ENCODE measurements around the gene ST6GALNAC4. TPM values are rescaled to one million over a fixed set of nuclear protein-coding genes. Genes with fewer than 3 reads are reported as not detected.

Gene ST6GALNAC4
- total RNA-seq, 1 experiment from 2014 or later, result 38.0 TPM

GRCh38 chr9:127868278-127868902 lies 48.5 kb downstream of the ST6GALNAC4 start:
- Histone ChIP-seq H3K27me3 (ENCODE audit: control insufficient read depth, insufficient read depth, low read length) (no peaks in the 10 kb centered on the region), H3K9me3 (ENCODE audit: control insufficient read depth, insufficient read depth, low read depth, low read length) (no peaks in the 10 kb centered on the region), H3K4me1 (ENCODE audit: control insufficient read depth, insufficient read depth, low read length) (peaks cover 4% of the 10 kb centered on the region; the same call in 1 of the 2 replicates), H3K27ac (ENCODE audit: low read length) (no peak overlapping the region), H3K4me3 (ENCODE audit: low read depth in 2 of 2, low read length in 2 of 2) (no peak overlapping the region), H3K36me3 (ENCODE audit: control insufficient read depth, insufficient read depth, low read length) (no peaks in the 10 kb centered on the region)
- in situ Hi-C loops (cut with HindIII; ENCODE audit: low pct_unique_long_range_greater_than_20kb, low sequenced_read_pairs) (no loop called here), intact Hi-C loops (cut with micrococcal nuclease; ENCODE audit: unreplicated experiment) (no loop called here)
- ChIA-PET CTCF (interaction anchor here (0.5 to 0.7 kb wide), 2 partner anchors 118 to 212 kb away, joined by 3 to 6 read pairs; no protein-coding TSS in a partner anchor), POLR2A (interaction anchor here (0.6 kb wide), 1 partner anchor 25 kb away, joined by 3 read pairs; no protein-coding TSS in a partner anchor)
- DNase-seq (ENCODE audit: low read depth, low spot score), result no peak
- no peak for ATAC-seq
- TF ChIP-seq TCF7L2 (IDR thresholded peaks at IDR 0.05; ENCODE audit: low read depth, low read length) (no peak), CTCF (IDR thresholded peaks at IDR 0.05) (no peak), REST (IDR thresholded peaks at IDR 0.05; ENCODE audit: insufficient read depth in 1 of 2, low read depth in 2 of 2, low read length in 1 of 2) (no peak), SIN3A (IDR thresholded peaks at IDR 0.05; ENCODE audit: borderline replicate concordance, insufficient read depth, low read depth, low read length) (no peak), POLR2AphosphoS5 (IDR thresholded peaks at IDR 0.05; ENCODE audit: low read depth, low read length) (no peak)
- BruUV-seq (replicated peaks), result no TSS peak

GRCh38 chr9:127867356-127868277 lies 49.2 kb downstream of the ST6GALNAC4 start:
- no peak for TF ChIP-seq CTCF (IDR thresholded peaks at IDR 0.05)
- H3K36me3 ChIP-seq (ENCODE audit: control insufficient read depth, insufficient read depth, low read length), result no peaks in the 10 kb centered on the region
- peaks cover 4% of the 10 kb centered on the region; the same call in 1 of the 2 replicates for H3K4me1 ChIP-seq (ENCODE audit: control insufficient read depth, insufficient read depth, low read length)
- no peaks in the 10 kb centered on the region for H3K9me3 ChIP-seq (ENCODE audit: control insufficient read depth, insufficient read depth, low read depth, low read length)
- CTCF ChIA-PET, result interaction anchor here (0.7 kb wide), 1 partner anchor 118 kb away, joined by 6 read pairs; no protein-coding TSS in a partner anchor
- POLR2A ChIA-PET, result interaction anchor here (0.6 kb wide), 1 partner anchor 23 kb away, joined by 10 read pairs; no protein-coding TSS in a partner anchor
- BruUV-seq (replicated peaks), result no TSS peak
- no peak overlapping the region for H3K4me3 ChIP-seq (ENCODE audit: low read depth in 2 of 2, low read length in 2 of 2)
- intact Hi-C loops (cut with micrococcal nuclease; ENCODE audit: unreplicated experiment) (no loop called here), in situ Hi-C loops (cut with HindIII; ENCODE audit: low pct_unique_long_range_greater_than_20kb, low sequenced_read_pairs) (no loop called here)
- DNase-seq (ENCODE audit: low read depth, low spot score) (no peak), ATAC-seq (no peak)
- H3K27ac ChIP-seq (ENCODE audit: low read length), result no peak overlapping the region
- H3K27me3 ChIP-seq (ENCODE audit: control insufficient read depth, insufficient read depth, low read length), result no peaks in the 10 kb centered on the region

All from Panc1 (cell line).